ENCODE measurements around the gene KNTC1.

DNA sequence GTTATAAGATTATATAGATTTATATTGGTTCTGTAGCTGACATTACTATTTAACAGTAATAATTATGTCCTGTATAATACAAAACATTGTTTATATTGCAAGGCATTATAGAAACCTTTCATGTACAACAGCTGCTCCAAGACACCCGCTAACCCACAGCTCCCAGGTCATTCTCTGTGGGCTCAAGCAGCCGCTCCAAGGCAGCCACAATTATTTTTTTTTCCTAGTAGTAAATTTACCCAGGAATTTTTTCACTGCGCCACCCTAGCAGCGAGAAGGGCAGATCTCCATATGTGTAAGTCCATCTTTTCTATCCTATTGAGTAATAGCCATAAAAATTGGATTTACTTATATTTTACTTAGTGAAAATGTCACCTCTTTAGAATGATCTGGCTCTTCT lies 36.3 kb downstream of the KNTC1 start:
- TF ChIP-seq POLR2A (IDR thresholded peaks at IDR 0.05) = no peak
- TF ChIP-seq, protein P1, sequence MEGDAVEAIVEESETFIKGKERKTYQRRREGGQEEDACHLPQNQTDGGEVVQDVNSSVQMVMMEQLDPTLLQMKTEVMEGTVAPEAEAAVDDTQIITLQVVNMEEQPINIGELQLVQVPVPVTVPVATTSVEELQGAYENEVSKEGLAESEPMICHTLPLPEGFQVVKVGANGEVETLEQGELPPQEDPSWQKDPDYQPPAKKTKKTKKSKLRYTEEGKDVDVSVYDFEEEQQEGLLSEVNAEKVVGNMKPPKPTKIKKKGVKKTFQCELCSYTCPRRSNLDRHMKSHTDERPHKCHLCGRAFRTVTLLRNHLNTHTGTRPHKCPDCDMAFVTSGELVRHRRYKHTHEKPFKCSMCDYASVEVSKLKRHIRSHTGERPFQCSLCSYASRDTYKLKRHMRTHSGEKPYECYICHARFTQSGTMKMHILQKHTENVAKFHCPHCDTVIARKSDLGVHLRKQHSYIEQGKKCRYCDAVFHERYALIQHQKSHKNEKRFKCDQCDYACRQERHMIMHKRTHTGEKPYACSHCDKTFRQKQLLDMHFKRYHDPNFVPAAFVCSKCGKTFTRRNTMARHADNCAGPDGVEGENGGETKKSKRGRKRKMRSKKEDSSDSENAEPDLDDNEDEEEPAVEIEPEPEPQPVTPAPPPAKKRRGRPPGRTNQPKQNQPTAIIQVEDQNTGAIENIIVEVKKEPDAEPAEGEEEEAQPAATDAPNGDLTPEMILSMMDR (IDR thresholded peaks at IDR 0.05 in 4 of 5, conservative IDR thresholded peaks at IDR 0.05 in 1 of 5) = no peak

Data from gastrocnemius medialis (tissue), 4 donors.